ENCODE results near the gene CCDC68.
A peak's percentile ranks its signal among the peaks of the same experiment; 100 is the strongest.
"Not testable (repeated sequence)": the region's sequence is repeated elsewhere in the genome, so short reads cannot be mapped to it uniquely, and the experiment has no call there.

Gene CCDC68

GRCh38 chr18:54958704-54959625 is at the start of gene CCDC68:
Gene CCDC68 (minus strand): TSS chr18:54959461. CDS start chr18:54942791, 16,670 bp downstream.
- DNase-seq = peak; percentile 12

- DNase-seq = no peak
Observed at GRCh38 chr18:55007602-55008001, 48.3 kb upstream of the CCDC68 start.

- DNase-seq = no peak
Observed at GRCh38 chr18:55003695-55004094, 44.4 kb upstream of the CCDC68 start.

- DNase-seq = no peak
Observed at GRCh38 chr18:55002261-55002660, 43.0 kb upstream of the CCDC68 start.

- DNase-seq = no peak
Observed at GRCh38 chr18:55001394-55002024, 42.2 kb upstream of the CCDC68 start.

GRCh38 chr18:55000529-55000928 is 41.3 kb upstream of the CCDC68 start:
- DNase-seq = no peak

- DNase-seq = no peak
Observed at GRCh38 chr18:54999016-54999415, 39.8 kb upstream of the CCDC68 start.

- no peak for DNase-seq
Observed at GRCh38 chr18:54995421-54996143, 36.3 kb upstream of the CCDC68 start.

- DNase-seq = no peak
Observed at GRCh38 chr18:54991981-54992380, 32.7 kb upstream of the CCDC68 start.

- no peak for DNase-seq
Observed at GRCh38 chr18:54984908-54985307, 25.6 kb upstream of the CCDC68 start.

- DNase-seq = no peak
Observed at GRCh38 chr18:54983791-54984190, 24.5 kb upstream of the CCDC68 start.

GRCh38 chr18:54983041-54983686 is 23.9 kb upstream of the CCDC68 start:
- no peak for DNase-seq

GRCh38 chr18:54981076-54981475 is 21.8 kb upstream of the CCDC68 start:
- DNase-seq = no peak

- no peak for DNase-seq
Observed at GRCh38 chr18:54975598-54975997, 16.3 kb upstream of the CCDC68 start.

GRCh38 chr18:54973046-54973445 is 13.8 kb upstream of the CCDC68 start:
- no peak for DNase-seq

GRCh38 chr18:54968807-54969206 is 9.5 kb upstream of the CCDC68 start:
- no peak for DNase-seq

GRCh38 chr18:54968237-54968636 is 9.0 kb upstream of the CCDC68 start:
- DNase-seq = not testable (repeated sequence)

- no peak for DNase-seq
Observed at GRCh38 chr18:54967786-54968185, 8.5 kb upstream of the CCDC68 start.

GRCh38 chr18:54964741-54965140 is 5.5 kb upstream of the CCDC68 start:
- DNase-seq = no peak

- no peak for DNase-seq
Observed at GRCh38 chr18:54962919-54963645, 3.8 kb upstream of the CCDC68 start.

GRCh38 chr18:54961868-54962267 is 2.6 kb upstream of the CCDC68 start:
- DNase-seq = no peak

- no peak for DNase-seq
Observed at GRCh38 chr18:54961016-54961423, 1.8 kb upstream of the CCDC68 start.

All from NCI-H510A (cell line).